Stimulated activated CD8-positive, alpha-beta memory T cell treated with anti-CD3 and anti-CD28 coated beads, Interleukin-12 subunit alpha, Interleukin-12 subunit beta, amount 100 ng/mL, for 1 hour (primary cell): Measurements from ENCODE around the gene ZBTB40.

Experiments
- DNase-seq: peaks from one replicate; pipeline ENCODE4 v3.0.0-alpha.2; 2020; ENCODE audit warnings: low read depth

Gene ZBTB40, protein sequence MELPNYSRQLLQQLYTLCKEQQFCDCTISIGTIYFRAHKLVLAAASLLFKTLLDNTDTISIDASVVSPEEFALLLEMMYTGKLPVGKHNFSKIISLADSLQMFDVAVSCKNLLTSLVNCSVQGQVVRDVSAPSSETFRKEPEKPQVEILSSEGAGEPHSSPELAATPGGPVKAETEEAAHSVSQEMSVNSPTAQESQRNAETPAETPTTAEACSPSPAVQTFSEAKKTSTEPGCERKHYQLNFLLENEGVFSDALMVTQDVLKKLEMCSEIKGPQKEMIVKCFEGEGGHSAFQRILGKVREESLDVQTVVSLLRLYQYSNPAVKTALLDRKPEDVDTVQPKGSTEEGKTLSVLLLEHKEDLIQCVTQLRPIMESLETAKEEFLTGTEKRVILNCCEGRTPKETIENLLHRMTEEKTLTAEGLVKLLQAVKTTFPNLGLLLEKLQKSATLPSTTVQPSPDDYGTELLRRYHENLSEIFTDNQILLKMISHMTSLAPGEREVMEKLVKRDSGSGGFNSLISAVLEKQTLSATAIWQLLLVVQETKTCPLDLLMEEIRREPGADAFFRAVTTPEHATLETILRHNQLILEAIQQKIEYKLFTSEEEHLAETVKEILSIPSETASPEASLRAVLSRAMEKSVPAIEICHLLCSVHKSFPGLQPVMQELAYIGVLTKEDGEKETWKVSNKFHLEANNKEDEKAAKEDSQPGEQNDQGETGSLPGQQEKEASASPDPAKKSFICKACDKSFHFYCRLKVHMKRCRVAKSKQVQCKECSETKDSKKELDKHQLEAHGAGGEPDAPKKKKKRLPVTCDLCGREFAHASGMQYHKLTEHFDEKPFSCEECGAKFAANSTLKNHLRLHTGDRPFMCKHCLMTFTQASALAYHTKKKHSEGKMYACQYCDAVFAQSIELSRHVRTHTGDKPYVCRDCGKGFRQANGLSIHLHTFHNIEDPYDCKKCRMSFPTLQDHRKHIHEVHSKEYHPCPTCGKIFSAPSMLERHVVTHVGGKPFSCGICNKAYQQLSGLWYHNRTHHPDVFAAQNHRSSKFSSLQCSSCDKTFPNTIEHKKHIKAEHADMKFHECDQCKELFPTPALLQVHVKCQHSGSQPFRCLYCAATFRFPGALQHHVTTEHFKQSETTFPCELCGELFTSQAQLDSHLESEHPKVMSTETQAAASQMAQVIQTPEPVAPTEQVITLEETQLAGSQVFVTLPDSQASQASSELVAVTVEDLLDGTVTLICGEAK

DNA sequence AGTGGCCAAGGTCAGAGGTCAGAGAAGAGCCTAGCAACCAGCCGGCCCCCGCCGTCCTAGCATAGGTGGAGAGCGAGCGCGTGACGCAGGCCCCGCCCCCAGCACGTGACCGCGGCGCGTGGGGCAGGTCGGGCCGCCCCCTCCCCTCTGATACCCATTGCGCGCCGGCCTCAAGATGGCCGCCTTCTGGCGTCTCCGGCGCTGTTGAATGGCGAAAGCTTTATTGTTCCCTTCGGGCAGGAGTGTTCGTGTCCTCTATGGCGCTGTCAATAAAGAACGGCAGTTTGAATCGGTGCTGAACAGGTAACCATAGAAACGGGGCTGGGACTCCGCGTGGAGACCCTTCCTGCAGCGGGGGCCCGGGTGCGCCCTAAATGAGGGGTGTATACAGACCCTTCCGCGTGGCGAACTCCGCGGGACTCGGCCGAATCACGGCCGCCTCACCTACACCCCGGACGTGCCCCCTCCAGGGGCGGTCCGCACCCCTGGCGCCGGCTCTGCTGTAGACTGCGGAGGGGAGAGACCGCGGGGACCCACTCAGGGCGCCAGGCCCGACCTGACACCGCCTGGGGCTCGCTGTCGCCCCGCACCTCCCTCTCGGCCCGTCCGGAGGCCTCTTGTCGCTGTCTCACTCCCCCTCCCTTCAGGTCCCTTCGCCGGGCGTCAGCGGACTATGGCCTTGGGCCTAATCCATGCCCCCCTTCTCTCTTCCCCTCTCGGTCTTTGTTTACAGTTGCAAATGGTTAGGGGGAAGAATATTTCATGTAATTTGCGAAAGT, at the start of gene ZBTB40:
Gene ZBTB40 (plus strand): TSS at position 150 of the 779 bp plus-strand sequence. CDS start 38,098 bp downstream, outside the sequence.
- peak; percentile 81 for DNase-seq

DNA sequence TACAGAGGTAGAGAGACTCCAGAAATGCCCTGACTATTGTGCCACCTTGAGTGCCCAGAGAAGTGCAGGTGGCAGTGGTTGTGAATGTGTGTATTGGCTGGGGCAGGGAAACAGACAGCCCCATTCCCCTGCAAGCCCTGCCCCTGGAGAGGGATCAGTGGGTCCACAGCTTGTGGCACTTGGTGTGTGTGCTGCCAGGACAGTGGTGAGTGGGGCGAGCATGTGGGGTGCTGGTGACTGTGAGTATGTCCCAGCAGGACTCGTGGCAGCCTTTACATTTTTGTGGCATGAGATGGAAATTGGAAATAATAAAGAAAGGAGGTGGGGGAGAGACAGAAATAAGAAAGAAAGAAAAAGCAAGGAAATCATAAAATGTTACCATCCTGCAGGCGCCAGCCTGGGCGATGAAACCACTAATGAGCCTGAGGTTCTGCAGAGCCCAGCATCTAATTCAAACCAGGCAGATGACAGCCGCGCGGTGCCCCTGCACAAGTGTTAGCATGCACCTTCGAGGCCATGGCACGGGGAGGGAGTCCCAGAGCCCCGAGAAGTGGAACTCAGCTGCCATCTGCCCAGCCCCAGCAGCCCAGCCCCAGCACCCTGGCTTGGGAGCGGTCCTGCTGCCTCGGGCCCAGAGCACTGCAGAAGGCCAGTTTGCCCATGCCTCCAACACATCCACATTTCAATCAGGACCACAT, 49.1 kb upstream of the ZBTB40 start:
- DNase-seq, result no peak

DNA sequence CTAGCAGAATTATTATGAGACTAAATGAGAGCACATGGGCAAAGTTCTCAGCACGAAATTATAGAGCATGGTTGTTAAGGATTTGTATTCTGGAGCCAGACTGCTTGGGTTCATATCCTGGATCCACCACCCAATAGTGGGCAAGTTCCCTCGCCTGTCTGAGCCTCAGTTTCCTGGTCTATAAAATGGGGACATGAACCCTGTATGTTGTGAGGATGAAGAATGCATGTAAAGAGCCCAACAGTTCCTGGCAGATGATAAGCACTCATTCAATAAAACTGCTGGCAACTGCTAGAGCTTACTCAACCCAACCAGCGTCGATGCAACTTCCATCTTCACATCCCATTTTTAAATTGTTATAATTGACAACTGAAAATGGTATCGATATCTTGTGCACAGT, 47.2 kb upstream of the ZBTB40 start:
- DNase-seq, result no peak

DNA sequence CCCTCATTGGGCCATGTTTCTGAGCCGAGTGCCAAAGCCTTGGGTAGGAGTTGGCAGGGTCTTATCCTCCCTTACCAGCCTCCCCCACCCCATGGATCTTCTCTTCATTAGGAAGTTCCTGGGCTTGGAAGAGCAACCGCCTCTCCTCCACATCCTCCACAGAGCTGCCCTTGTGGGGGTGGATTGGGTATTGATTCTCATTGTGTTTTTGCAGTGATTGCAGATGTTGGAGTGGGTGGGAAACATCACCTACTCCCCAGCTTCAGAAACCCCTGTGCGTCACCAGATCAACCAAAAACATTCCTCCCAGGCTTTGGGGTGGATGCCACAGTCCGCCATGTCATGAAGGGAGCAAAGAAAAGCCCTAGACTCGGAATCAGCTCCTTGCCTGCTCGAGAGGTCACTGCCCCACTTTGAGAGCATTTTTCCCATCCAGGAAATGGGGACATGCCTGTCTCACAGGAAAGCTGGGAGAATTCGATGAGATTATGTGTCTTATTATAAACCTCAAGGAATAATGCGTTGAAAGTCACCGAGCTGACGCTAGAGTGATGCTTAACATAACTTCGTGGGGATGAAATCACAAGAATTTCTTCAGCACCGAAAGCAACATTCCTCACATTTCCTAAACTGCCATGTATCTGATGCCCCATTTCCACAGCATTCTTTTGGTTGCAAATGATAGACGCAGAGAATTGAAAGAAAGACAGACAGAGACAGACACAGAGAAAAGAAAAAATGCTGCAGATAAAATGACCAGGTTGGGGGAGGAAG, 44.7 kb upstream of the ZBTB40 start:
- DNase-seq, result no peak

DNA sequence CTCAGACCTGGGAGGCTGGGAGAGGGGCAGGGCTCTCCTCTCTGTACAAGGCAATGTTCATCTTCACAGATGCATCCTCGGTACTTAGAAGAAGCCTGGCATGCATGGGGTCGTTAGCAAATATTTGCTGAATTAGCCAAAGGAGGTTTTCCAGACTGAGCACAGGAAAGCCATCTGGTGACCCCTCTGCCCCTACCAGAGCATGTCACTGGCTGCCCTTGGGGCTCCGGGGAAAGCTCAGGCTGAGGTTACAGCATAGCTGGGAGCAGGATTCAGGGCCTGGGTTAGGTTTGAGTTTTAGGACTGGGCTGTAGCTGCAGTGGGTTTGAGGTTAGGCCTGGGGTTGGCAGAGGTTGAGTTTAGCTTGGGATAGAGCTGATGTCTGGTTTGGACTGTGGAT, 43.4 kb upstream of the ZBTB40 start:
- no peak for DNase-seq

DNA sequence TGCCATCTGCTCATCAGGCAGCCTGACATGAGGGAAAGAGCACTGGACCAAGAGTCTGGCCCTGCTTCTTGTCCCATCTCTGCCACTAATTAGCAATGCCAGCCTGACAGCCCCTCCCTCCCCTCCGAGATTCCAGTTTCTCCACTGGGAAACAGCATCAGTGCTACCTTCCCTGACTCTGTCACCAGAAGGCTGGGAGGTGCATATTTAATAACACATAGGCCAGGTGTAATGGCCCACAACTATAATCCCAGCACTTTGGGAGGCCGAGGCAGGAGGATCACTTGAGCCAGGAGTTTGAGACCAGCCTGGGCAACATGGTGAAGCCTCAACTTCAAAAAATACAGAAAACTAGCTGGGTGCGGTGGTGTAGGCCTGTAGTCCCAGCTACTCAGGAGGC, 41.2 kb upstream of the ZBTB40 start:
- no peak for DNase-seq

DNA sequence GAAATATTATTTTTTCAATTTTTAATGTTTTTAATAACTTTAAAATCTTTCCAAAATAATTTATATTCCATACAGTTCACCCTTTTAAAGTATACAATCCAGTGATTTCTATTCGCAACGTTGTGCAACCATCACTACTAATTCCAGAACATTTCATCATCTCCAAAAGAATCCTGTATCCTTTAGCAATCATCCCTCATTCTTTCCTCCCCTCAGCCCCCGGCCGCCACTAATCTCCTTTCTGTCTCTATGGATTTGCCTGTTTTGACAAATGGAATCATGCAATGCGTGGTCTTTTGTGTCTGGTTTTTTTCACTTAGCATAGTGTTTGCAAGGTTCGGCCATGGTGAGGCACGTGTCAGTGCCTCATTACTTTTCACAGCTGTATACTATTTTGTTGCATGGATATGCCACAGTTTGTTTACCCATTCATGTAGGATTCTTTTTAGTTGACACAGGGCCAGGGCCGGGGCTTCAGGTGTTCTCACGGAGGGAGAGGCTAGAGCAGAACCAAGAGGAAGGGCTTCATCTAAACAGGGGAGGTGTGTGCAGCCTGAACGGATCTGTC, 40.6 kb upstream of the ZBTB40 start:
- no peak for DNase-seq

DNA sequence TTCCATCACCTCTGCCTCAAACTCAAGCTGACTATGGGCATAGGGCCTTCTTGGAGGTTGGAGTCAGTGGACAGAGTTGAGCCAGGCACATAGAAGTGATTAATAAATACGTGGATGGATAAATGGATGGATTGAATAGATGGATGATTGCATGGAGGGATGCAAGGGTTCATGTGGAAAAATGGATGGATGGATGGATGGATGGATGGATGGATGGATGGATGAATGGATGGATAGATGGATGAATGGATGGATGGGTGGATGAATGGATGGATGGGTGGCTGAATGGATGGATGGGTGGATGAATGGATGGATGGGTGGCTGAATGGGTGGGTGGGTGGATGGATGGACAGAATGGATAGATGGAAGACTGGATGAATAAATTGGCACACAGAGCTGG, 40.1 kb upstream of the ZBTB40 start:
- no peak for DNase-seq

DNA sequence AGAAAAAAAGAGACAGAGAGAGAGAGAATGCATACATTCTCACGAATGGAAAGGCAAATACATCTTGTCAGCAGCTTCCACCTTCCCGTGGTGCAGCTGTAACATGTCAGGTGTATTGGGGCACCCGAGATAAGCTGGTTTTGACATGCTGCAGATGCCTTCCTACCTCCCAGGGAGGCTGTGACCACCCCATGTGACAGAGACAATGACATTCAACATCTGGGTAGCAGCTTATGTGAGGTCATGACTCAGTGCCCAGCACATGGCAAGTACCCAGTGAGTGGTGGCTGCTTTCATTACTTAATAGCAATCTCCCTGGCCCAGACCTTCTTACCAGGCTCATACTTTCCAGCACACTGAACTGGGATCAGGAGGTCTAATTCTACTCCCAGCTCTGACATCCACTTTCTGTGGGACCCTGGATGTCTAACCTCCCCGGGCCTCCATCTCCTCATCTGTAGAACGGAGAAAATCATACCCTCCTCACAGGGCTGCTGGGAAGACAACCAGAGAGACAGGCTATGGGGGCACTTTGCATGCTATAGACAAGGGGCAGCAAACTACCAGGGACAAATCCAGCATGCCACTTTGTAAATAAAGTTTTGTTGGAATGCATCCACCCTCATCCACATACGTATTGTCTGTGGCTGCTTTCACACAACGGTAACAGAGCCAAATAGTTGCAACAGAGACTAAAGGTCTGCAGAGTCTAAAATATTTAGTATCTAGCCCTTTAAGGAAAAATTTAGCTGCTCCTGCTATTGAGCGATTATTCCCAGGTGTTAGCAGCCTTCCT, 38.5 kb upstream of the ZBTB40 start:
- DNase-seq, result no peak

DNA sequence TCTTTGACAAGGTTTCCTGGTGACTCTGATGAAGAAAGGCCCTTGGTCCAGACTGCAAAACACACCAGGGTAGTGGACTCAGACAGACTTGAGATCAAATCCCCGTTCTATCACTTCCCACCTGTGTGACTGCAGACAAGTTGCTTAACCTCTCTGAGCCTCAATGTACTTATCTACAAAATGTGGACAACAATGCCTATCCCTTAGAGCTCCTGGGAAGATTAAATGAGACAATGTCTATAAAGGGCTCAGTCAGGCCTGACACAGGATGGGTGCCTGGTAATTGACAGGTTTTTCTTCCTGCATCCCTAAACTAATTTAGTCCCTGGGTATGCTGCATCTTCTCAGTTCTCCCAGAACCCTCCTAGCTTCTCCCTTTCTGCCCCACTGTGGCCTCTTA, 37.9 kb upstream of the ZBTB40 start:
- no peak for DNase-seq

DNA sequence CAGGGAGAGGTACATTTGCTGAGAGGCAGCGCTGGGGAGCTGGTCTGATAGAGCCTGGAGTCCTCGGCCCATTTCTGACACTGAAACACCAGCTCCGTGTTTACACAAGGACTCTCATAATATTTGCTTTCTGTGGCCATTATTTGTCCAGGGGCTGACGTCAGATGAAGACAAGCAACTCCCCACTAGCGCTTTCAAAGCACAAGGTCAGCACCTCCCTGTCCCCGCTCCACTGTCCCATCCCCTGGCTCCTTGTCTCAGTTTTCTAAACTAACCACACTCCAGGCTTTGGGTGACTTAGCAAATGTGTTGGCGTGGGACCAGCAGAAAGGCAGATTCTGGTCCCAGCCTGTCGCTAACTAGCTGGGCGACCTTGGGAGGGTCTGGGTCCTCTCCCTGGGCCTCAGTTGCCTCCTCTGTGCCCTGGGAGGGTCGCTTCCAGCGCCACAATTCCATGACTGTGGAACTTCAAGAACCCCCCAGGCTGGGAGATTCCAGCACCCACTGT, 37.4 kb upstream of the ZBTB40 start:
- DNase-seq, result no peak

DNA sequence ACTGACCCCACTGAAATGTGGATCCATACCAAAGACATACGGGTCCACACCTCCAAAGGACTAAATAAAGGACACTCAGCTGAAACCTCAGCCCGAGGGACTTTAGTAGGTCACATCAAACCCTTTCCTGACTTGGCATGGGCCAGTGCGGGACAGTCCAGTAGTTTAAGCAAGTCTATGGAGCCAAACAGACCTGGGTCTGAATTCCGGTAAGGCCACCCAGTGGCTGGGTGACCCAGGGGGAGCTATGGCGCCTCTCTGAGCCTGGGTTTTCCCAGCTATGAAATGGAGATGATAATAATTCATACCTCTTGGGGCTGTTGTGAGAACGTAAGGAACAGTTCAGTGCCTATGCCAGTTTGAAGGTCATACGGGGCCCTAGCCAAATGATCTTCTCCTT, 36.2 kb upstream of the ZBTB40 start:
- no peak for DNase-seq

DNA sequence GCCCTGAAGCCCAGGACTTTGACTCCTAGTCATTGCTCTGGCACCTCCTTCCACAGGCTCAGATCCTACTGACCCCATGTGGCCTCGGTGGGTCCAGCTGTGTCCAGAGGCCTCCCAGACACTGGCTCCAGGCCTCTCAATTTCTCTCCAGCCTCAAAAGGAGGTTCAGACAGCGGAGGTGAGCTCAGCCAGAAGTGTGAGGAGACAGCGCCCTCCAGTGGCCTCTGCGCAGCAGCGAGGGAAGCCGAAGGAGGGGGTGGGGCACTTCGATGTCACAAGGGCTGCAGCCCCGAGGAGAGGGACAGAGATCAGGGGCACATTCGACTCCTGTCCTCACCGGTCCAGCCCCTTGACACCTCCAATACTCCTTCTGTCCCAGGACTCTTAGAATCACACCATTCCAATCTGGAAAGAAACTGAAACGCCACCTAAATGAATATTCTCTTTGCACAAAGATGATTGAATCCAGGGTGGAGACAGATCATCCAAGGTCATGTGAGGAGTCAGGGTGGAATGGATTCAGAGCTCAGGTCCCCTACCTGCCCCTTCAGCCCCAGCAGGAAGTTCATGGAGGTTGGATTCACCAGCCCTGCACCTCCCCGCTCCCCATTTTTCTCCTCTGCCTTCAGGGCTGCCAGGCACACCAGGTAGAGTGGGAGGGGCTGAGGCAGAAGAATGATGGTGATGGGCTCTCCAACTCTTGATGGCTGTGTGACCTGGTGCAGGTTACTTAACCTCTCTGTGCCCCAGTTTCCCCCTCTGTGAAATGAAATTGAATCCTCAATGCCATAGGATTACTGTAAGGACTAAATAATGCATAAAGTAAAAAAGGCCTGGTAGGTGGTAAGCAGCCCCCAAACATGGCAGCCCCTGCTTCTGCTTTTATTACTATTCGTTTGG, 34.8 kb upstream of the ZBTB40 start:
- DNase-seq, result peak; percentile 57

DNA sequence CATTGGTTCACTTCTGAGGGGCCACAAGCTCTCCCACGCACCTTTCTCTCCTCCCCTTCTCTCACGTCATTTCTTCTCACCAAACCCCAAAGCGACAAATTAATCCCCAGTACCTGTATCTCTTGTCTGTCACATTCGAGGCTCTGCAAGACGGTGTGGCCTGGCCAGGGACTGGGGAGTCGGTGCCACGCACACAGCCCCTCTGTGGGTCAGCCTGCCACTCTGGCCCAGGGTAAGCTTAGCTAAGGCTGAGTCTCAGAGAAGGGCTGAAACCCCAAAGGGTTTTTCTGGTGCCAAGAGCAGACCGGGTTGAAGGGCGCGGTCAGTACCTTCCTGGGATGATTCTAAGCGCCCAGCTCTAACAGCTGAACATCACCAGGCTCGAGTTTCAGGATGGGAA, 34.2 kb upstream of the ZBTB40 start:
- no peak for DNase-seq

DNA sequence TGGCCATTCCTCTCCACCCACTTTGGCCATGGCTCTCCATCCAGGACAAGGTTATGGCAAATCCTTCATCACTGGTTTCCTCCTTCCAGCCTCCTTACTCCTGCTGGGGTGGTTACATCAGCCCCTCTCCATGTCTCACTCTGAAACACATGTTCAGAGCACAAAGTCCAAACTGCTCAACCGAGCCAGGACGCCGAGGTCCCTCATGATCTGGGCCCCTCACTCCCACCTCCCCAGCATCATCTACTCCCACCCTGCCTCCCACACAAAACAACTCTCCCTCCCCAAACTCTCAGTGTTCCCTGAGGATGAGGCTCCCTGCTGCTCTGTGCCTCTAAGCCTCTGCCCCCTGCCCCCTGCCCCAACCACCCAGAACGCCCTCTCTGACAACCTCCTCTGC, 33.3 kb upstream of the ZBTB40 start:
- no peak for DNase-seq

DNA sequence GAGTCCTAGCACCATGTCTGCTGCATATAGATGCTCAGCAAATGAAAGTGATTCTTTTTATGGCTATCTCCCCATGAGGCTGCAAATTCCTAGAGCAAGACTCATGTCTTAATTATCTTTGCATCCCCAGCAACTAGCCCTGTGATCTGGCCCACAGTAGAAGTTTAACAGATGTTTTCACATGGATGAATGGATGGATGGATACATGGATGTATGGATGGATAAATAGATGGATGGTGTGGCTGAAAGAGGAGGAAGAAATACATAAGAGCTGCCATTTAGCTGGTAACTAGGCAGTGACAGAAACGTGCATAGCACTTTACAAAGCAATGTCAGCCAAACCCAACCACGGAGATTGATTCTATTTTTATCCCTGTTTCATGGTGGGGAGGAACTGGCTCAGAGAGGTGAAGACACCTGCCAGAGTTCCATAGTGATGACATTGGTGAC, 32.7 kb upstream of the ZBTB40 start:
- no peak for DNase-seq

DNA sequence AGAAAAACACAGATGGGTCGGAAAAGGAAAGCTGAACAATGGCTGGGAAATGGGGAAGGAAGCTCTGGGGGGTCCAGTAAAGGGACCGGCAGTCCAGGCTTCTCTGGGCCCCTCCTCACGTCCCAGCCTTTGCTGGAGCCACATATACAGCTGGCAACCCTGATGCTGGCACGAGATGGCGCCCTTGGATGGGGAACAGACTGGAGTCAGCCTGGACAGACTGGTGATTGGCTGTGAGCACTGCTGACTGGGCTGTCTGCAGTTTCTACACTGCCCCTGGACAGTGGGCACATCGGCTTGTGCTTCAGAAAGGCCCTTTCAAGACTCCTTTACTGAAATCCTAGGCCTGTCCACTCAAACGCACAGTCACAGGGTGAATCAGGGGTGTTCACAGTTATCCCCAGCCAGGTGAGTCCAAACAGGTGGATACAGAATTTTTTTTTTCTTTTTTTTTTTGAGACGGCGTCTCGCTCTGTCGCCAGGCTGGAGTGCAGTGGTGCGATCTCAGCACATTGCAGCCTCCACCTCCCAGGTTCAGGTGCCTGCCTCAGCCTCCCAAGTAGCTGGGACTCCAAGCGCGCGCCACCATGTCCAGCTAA, 31.1 kb upstream of the ZBTB40 start:
- DNase-seq, result peak; percentile 24
